ENCODE measurements around the gene WNT3A.
A peak's percentile ranks its signal among the peaks of the same experiment; 100 is the strongest.

Gene WNT3A

DNA sequence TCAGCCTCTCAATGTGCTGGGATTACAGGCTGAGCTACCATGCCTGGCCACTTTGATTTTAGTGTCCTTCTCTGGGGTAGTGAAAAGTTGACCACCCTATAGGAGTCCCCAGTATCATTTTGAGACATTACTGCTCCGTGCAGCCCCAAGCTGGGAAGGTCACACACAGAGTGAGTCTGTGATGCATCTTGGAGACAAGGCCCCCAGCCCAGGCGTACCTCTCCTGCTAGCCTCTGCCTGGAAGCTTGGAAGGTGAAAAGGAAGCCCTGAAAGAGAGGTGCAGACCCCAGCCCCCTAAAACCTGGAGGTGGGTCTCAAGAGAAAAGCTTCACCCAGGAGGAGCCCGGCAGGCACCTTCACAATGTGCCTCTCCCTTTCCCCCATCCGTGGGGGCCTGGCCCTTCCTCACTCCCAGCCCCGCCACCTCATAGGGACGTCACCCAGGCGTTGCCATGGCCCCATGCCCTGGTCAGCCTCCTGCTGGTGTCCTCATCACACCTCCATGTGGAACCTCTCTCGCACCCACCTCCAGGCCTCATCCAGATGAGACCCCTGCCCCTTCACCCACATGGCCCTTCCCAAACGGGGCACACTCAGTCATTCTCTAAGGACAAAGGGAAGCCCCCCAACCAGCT lies 70.1 kb downstream of the WNT3A start:
- DNase-seq (ENCODE audit: low read depth in 2 of 2): no peak
- H3K4me3 ChIP-seq (replicated peaks in 1 of 2; ENCODE audit: low read depth in 2 of 2, low read length in 2 of 2): no peak overlapping the region
- TF ChIP-seq, protein P1, sequence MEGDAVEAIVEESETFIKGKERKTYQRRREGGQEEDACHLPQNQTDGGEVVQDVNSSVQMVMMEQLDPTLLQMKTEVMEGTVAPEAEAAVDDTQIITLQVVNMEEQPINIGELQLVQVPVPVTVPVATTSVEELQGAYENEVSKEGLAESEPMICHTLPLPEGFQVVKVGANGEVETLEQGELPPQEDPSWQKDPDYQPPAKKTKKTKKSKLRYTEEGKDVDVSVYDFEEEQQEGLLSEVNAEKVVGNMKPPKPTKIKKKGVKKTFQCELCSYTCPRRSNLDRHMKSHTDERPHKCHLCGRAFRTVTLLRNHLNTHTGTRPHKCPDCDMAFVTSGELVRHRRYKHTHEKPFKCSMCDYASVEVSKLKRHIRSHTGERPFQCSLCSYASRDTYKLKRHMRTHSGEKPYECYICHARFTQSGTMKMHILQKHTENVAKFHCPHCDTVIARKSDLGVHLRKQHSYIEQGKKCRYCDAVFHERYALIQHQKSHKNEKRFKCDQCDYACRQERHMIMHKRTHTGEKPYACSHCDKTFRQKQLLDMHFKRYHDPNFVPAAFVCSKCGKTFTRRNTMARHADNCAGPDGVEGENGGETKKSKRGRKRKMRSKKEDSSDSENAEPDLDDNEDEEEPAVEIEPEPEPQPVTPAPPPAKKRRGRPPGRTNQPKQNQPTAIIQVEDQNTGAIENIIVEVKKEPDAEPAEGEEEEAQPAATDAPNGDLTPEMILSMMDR (IDR thresholded peaks at IDR 0.05; ENCODE audit: low read depth, low read length): no peak

DNA sequence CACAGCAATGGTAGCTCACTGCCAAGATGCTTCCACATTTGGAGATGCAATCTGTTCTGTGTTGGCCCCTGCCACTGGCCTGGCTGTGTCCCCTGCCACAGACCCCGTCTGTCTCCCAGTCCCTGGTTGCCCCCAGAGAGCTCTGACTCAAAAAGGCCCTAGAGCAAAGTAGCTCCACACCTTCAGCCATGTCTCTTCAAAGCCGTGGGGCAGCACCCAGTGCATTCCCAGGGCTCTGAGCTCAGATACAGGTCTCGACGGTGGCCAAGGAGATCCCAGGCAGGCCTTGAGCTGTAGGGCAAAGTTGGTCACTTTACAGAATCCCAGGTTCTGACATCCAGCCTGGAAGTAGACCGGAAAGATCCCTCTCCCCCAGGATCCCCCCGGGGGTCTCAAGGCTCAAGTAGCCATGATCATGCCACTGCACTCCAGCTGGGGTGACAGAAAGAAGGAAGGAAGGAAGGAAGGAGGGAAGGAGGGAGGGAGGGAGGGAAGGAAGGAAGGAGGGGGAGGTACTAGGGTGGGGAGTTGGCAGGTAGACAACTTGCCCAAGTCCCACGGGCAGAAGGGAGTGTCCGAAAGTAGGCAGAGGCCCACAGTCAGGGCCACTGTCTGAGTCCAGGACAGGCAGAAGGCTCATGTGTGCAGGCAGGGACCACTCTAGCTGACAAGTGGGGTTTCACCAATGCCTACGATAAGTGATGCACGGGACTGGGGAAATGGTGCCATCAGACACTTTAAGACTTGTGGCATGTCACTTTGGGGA lies 71.0 kb downstream of the WNT3A start:
- no peak for DNase-seq (ENCODE audit: low read depth in 2 of 2)
- TF ChIP-seq, protein P1 (IDR thresholded peaks at IDR 0.05; ENCODE audit: low read depth, low read length): no peak
- no peak overlapping the region for H3K4me3 ChIP-seq (replicated peaks in 1 of 2; ENCODE audit: low read depth in 2 of 2, low read length in 2 of 2)

DNA sequence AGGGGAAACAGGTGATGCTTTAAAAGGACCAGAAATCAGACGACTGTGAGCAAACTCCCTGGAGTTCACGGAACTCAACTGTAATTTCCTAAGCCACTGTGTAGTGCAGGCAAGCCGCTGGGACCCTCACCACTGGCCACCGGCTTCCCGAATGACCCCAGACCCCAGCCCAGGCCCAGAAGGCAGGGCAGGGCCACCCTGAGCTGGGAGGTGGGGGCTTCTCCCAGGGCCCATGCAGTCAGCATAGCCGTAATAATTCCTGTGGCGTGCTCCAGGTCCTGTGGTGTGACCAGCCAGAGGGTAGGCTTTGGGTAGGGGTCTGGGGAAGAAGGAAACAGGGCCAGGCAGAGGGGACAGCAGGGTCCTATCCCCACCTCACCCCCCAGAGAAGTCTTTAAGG lies 72.2 kb downstream of the WNT3A start:
- TF ChIP-seq, protein P1 (IDR thresholded peaks at IDR 0.05; ENCODE audit: low read depth, low read length): no peak
- DNase-seq (ENCODE audit: low read depth in 2 of 2): no peak

GRCh38 chr1:228079601-228080263 lies 72.9 kb downstream of the WNT3A start:
- no peak for DNase-seq (ENCODE audit: low read depth in 2 of 2)
- no peak overlapping the region for H3K4me3 ChIP-seq (replicated peaks in 1 of 2; ENCODE audit: low read depth in 2 of 2, low read length in 2 of 2)
- TF ChIP-seq, protein P1 (IDR thresholded peaks at IDR 0.05; ENCODE audit: low read depth, low read length): no peak

More for the DNA sequence above, 72.2 kb downstream of the WNT3A start:
- H3K4me3 ChIP-seq (replicated peaks in 1 of 2; ENCODE audit: low read depth in 2 of 2, low read length in 2 of 2): no peak overlapping the region

DNA sequence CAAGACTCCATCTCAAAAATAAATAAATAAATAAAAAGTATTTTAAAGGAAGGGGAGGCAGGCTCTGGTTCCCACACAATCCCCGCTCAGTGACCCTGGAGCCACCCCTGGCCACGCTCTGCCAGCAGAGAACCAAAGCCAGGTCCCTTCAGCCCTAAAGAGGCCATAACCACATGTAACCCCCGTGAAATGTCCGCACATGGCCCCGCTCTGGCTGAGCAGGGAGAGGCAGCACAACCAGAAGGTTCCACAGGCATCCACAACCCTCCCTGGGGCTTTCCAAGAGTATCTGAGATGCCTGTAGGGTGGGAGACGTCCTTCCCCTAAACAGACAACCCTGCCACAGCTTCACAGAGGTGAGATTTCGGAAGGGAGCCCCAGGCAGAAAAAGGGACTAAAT lies 74.3 kb downstream of the WNT3A start:
- DNase-seq (ENCODE audit: low read depth in 2 of 2): no peak
- TF ChIP-seq, protein P1 (IDR thresholded peaks at IDR 0.05; ENCODE audit: low read depth, low read length): no peak
- peak overlapping the region; percentile 82 to 88 for H3K4me3 ChIP-seq (replicated peaks in 1 of 2; ENCODE audit: low read depth in 2 of 2, low read length in 2 of 2)

DNA sequence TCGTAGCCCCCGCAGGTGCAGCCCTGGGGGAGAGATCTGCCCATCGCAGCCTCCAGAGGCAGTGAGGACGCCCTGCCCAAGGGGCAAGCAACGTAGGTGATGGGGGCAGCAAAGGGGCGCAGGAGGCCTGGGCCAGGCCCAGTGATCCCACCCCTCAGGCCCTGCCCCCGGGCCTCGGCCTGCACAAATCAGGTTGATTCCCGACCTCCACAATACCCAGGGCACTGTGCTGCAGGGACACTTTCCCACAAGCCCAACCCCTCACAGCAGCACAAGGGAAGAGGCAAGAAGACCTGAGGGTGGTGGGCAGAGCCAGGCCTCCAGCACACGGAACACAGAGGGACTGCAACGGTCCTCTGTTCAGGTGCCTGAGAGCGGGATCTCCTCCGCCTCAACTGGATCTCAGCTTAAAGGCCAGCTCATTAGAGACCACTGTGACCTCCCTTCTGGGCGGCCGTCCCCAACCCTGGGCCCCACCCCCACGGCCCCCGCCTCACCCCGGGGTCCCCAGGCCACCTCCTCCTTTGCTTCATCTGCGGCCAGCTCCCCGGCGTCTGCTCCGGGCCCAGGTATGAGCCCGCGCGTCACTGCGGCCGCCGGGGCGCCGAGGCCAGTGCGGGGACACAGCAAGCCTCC lies 74.9 kb downstream of the WNT3A start:
- H3K4me3 ChIP-seq (replicated peaks in 1 of 2; ENCODE audit: low read depth in 2 of 2, low read length in 2 of 2): peak overlapping the region; percentile 82 to 88
- DNase-seq (ENCODE audit: low read depth in 2 of 2): peak in 1 of 2 donors; percentile 16
- TF ChIP-seq, protein P1 (IDR thresholded peaks at IDR 0.05; ENCODE audit: low read depth, low read length): no peak
